Activated T-cell treated with anti-CD3 and anti-CD28 coated beads, Interleukin-2, amount 50 U/mL, for 72 hours (primary cell): ENCODE data around the gene OLFML2B. TPM values are rescaled to one million over a fixed set of nuclear protein-coding genes. Genes with fewer than 3 reads are reported as not detected.
"Not testable (repeated sequence)": the region's sequence is repeated elsewhere in the genome, so short reads cannot be mapped to it uniquely, and the experiment has no call there.

ENCODE experiments used
- ATAC-seq, 2 donors: fragments of 150-1000 bp; cut with Tn5 transposase; replicated peaks in 1 of 2; 2 replicates each; pipeline ENCODE4 v1.10.0; 2021; ENCODE audit warnings: moderate library complexity in 2 of 2, mild to moderate bottlenecking in 1 of 2
- DNase-seq, 2 donors: peaks; one replicate each; pipeline ENCODE4 v3.0.0; 2021 to 2022; ENCODE audit warnings: mixed read lengths in 1 of 2
- H3K27ac Mint-ChIP-seq: one replicate; pipeline ENCODE4 v1.8.0; 2022; ENCODE audit warnings: mild to moderate bottlenecking, moderate library complexity, mixed read lengths
- H3K27me3 Mint-ChIP-seq: one replicate; pipeline ENCODE4 v1.8.0; 2022; ENCODE audit warnings: low read depth, mixed read lengths
- H3K36me3 Mint-ChIP-seq, 2 donors: one replicate each; pipeline ENCODE4 v1.8.0; 2022; ENCODE audit warnings: mixed read lengths in 2 of 2, mild to moderate bottlenecking in 1 of 2; ENCODE audit not compliant: insufficient read depth in 2 of 2
- H3K4me1 Mint-ChIP-seq: one replicate; pipeline ENCODE4 v1.8.0; 2022; ENCODE audit warnings: low read depth, mixed read lengths
- H3K4me3 Mint-ChIP-seq, 2 donors: one replicate each; pipeline ENCODE4 v1.8.0; 2022; ENCODE audit warnings: mild to moderate bottlenecking in 2 of 2, mixed read lengths in 2 of 2, moderate library complexity in 2 of 2
- H3K9me3 Mint-ChIP-seq, 2 donors: one replicate each; pipeline ENCODE4 v1.8.0; 2022; ENCODE audit warnings: mixed read lengths in 2 of 2
- total RNA-seq, 2 donors: library from RNA; stranded (reverse); gene quantifications; one replicate each; pipeline ENCODE4 v1.2.3, GENCODE V29; 2022

Gene OLFML2B
- total RNA-seq, 2 donors from 2014 or later = not detected

DNA sequence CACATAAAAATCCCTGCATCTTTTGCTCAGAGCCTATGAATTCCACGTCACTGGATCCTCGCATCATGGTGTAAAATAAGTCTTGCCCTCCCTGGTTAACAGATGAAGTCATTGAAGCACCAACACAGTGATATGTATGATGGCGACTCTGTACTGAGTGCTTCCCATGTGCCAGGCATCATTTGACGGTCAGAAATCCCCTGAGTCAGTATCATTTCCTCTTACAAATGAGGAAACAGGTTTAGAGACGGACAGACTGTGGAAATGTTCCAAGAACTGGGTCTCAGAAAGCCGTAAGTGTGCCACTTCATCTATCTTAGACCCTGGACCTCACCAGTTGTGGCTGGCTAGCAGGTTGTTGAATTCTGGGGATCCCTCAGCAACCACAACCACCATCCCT is 5.1 kb upstream of the OLFML2B start:
- Mint-ChIP-seq H3K27me3 (peaks cover 56% of the 10 kb centered on the region), H3K27ac (no peak overlapping the region), H3K36me3 (no peaks in the 10 kb centered on the region), H3K4me3 (no peak overlapping the region), H3K4me1 (no peaks in the 10 kb centered on the region), H3K9me3 (no peaks in the 10 kb centered on the region)
- DNase-seq = no peak
- no peak for ATAC-seq

- Mint-ChIP-seq H3K27me3 (peaks cover 66% of the 10 kb centered on the region), H3K36me3 (no peaks in the 10 kb centered on the region), H3K9me3 (no peaks in the 10 kb centered on the region), H3K4me1 (peaks cover 5% of the 10 kb centered on the region), H3K27ac (no peak overlapping the region), H3K4me3 (no peak overlapping the region)
- no peak for ATAC-seq
- DNase-seq = no peak
These were observed 3.2 kb upstream of the OLFML2B start for GRCh38 chr1:162026881-162027280.

- Mint-ChIP-seq H3K27me3 (peaks cover 66% of the 10 kb centered on the region), H3K9me3 (no peaks in the 10 kb centered on the region), H3K27ac (no peak overlapping the region), H3K36me3 (no peaks in the 10 kb centered on the region), H3K4me1 (peaks cover 5% of the 10 kb centered on the region), H3K4me3 (no peak overlapping the region)
- no peak for ATAC-seq
- no peak for DNase-seq
These were observed 1.9 kb upstream of the OLFML2B start for GRCh38 chr1:162025541-162025940.

GRCh38 chr1:162023181-162023546 is 505 bp downstream of the OLFML2B start:
- Mint-ChIP-seq H3K36me3 (no peaks in the 10 kb centered on the region), H3K9me3 (no peaks in the 10 kb centered on the region), H3K4me3 (peak overlapping the region; percentile 93 to 94), H3K27me3 (peaks cover 48% of the 10 kb centered on the region), H3K27ac (no peak overlapping the region), H3K4me1 (peaks cover 5% of the 10 kb centered on the region)
- ATAC-seq = no peak
- DNase-seq = no peak

GRCh38 chr1:162022626-162023025 is 1.0 kb downstream of the OLFML2B start:
- DNase-seq (no peak), ATAC-seq (no peak)
- Mint-ChIP-seq H3K27me3 (peaks cover 45% of the 10 kb centered on the region), H3K27ac (no peak overlapping the region), H3K9me3 (no peaks in the 10 kb centered on the region), H3K36me3 (no peaks in the 10 kb centered on the region), H3K4me3 (peak overlapping the region; percentile 93 to 94), H3K4me1 (peaks cover 5% of the 10 kb centered on the region)

DNA sequence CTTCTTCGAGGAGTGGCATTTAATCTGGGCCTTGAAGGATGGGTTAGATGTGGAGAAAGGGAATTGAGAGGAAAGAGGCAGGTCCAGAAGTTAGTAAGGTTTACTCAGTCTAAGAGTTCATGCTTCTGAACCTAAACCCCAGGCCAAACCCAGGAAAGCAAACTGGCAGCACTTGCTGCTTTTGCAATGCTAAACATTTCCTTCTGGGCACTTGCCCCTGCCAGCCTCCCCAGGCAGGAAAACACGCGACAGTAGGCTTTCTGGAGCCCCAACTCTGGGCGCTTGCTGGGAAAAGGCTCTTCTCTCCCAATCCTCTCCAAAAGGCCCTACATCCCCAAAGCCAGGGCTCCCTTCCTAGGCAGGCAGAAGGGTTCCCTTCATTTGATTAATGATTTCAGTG is 2.5 kb downstream of the OLFML2B start:
- ATAC-seq = no peak

DNA sequence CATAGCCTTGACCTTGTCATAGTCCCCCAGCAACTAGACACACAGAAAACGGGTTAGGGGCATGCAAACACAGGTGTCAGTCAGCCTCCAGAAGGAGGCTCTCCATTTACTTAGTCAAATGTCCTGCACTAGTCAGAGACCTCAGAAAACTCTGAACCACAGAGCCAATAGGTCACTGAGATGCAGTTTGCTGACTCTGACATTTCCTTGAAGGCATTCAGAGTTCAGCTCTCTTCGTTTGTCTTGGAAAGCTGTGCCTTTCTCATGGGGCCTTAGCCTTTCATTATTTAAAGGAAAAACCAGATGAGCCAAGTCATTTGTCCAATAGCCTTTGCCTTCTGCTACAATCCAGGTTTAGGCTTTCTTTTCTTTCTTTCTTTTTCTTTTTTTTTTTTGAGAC is 3.5 kb downstream of the OLFML2B start:
- H3K36me3 Mint-ChIP-seq = no peaks in the 10 kb centered on the region
- DNase-seq (no peak), ATAC-seq (no peak)
- H3K27me3 Mint-ChIP-seq = peaks cover 23% of the 10 kb centered on the region
- no peak overlapping the region for H3K4me3 Mint-ChIP-seq
- H3K9me3 Mint-ChIP-seq = no peaks in the 10 kb centered on the region
- H3K4me1 Mint-ChIP-seq = peaks cover 5% of the 10 kb centered on the region
- H3K27ac Mint-ChIP-seq = no peak overlapping the region

More for the DNA sequence above, 2.5 kb downstream of the OLFML2B start:
- H3K4me1 Mint-ChIP-seq = peaks cover 5% of the 10 kb centered on the region
- no peak overlapping the region for H3K27ac Mint-ChIP-seq
- H3K27me3 Mint-ChIP-seq = peaks cover 31% of the 10 kb centered on the region
- no peaks in the 10 kb centered on the region for H3K9me3 Mint-ChIP-seq
- no peak overlapping the region for H3K4me3 Mint-ChIP-seq
- H3K36me3 Mint-ChIP-seq = no peaks in the 10 kb centered on the region
- DNase-seq = no peak

DNA sequence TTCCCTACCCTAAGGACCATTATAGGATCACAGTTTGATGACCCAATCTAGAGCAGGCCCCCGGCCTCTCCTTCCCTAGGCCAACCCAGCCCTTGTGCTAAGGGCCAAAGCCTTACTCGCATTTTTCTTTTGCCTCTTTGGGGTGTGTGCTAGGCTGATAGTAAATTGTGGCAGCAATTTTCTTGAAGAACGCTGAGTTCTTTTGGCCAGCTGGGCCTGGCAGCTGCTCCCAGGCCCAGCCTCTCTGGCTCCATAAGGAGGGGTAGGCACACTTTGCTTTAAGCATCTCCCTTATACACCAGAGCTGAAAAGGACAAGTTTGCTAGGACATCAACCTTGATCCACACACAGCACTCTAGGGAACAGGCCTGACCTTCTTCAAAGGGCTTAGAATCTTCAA is 4.2 kb downstream of the OLFML2B start:
- ATAC-seq (no peak), DNase-seq (no peak)
- Mint-ChIP-seq H3K4me3 (no peak overlapping the region), H3K9me3 (no peaks in the 10 kb centered on the region), H3K27ac (no peak overlapping the region), H3K4me1 (peaks cover 5% of the 10 kb centered on the region), H3K36me3 (no peaks in the 10 kb centered on the region), H3K27me3 (peaks cover 21% of the 10 kb centered on the region)

GRCh38 chr1:162019006-162019405 is 4.7 kb downstream of the OLFML2B start:
- DNase-seq = no peak

DNA sequence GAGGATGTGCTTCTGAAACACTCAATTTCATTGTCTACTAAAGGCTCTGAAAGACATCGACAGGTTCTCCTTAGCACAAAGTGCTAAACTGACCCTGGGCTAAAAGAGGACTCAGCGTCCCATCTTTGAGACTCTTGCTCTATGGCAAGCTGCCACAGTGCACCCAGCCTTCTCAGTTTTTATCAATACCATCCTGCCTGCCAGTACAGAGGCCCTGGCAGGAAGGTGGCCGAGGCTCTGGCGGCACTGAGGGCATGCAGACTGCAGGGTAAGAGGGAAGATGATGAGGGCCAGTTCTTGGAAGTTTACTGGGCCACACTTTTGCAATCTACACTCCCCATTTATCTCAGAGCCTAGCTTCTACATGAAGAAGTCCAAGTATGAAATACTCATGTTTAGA is 5.3 kb downstream of the OLFML2B start:
- no peak overlapping the region for H3K27ac Mint-ChIP-seq
- H3K4me3 Mint-ChIP-seq = no peak overlapping the region
- H3K9me3 Mint-ChIP-seq = peaks cover 3 to 5% of the 10 kb centered on the region in 2 donors
- ATAC-seq (no peak), DNase-seq (no peak)
- H3K36me3 Mint-ChIP-seq = peaks cover 0 to 2% of the 10 kb centered on the region in 2 donors
- H3K27me3 Mint-ChIP-seq = peaks cover 11% of the 10 kb centered on the region
- H3K4me1 Mint-ChIP-seq = peaks cover 2% of the 10 kb centered on the region

More at GRCh38 chr1:162019006-162019405, 4.7 kb downstream of the OLFML2B start:
- ATAC-seq = no peak
- Mint-ChIP-seq H3K27me3 (peaks cover 16% of the 10 kb centered on the region), H3K4me1 (peaks cover 5% of the 10 kb centered on the region), H3K27ac (no peak overlapping the region), H3K36me3 (no peaks in the 10 kb centered on the region), H3K4me3 (no peak overlapping the region), H3K9me3 (peaks cover 0 to 1% of the 10 kb centered on the region in 2 donors)

DNA sequence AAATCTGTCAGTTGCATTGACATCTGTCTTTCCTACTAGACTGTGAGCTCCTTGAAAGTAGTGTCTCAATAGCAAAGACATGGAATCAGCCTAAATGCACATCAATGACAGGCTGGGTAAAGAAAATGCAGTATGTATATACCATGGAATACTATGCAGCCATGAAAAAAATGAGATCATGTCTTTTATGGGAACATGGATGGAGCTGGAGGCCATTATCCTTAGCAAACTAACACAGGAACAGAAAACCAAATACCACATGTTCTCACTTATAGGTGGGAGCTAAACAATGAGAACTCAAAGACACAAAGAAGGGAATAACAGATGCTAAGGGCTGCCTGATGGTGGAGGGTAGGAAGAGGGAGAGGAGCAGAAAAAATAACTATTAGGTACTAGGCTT is 5.9 kb downstream of the OLFML2B start:
- not testable (repeated sequence) for ATAC-seq, H3K4me1 Mint-ChIP-seq, H3K36me3 Mint-ChIP-seq, H3K4me3 Mint-ChIP-seq, H3K9me3 Mint-ChIP-seq, DNase-seq, H3K27ac Mint-ChIP-seq, H3K27me3 Mint-ChIP-seq

GRCh38 chr1:162016631-162017030 is 7.0 kb downstream of the OLFML2B start:
- peak; percentile 34 to 66 for ATAC-seq
- no peaks in the 10 kb centered on the region for H3K4me1 Mint-ChIP-seq
- no peaks in the 10 kb centered on the region for H3K27me3 Mint-ChIP-seq
- no peak overlapping the region for H3K27ac Mint-ChIP-seq
- DNase-seq = no peak
- peaks cover 3 to 5% of the 10 kb centered on the region in 2 donors for H3K9me3 Mint-ChIP-seq
- peaks cover 0 to 2% of the 10 kb centered on the region in 2 donors for H3K36me3 Mint-ChIP-seq
- no peak overlapping the region for H3K4me3 Mint-ChIP-seq

DNA sequence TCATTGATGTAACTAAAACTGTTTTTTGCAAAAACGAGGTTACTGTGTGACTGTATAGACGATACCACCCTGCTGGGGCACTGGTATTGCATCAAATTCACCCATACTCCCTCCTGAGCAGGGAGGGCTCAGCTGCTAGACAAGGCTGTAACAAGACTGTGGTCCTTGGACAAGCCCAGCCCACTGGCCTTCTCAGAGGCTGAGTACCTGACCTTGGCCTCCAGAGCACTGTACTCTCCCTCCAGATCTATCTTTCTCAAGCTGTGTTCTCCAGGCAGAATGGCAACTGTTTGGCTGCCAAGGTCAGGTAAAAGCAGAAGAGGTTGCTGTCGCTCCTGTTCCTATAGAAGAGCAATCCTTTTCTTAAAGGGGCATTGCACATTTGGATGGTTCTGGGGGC is 8.5 kb downstream of the OLFML2B start:
- H3K4me1 Mint-ChIP-seq = no peaks in the 10 kb centered on the region
- no peaks in the 10 kb centered on the region for H3K27me3 Mint-ChIP-seq
- no peak for ATAC-seq
- H3K27ac Mint-ChIP-seq = no peak overlapping the region
- H3K9me3 Mint-ChIP-seq = peaks cover 3 to 5% of the 10 kb centered on the region in 2 donors
- peaks cover 0 to 2% of the 10 kb centered on the region in 2 donors for H3K36me3 Mint-ChIP-seq
- no peak for DNase-seq
- H3K4me3 Mint-ChIP-seq = no peak overlapping the region

DNA sequence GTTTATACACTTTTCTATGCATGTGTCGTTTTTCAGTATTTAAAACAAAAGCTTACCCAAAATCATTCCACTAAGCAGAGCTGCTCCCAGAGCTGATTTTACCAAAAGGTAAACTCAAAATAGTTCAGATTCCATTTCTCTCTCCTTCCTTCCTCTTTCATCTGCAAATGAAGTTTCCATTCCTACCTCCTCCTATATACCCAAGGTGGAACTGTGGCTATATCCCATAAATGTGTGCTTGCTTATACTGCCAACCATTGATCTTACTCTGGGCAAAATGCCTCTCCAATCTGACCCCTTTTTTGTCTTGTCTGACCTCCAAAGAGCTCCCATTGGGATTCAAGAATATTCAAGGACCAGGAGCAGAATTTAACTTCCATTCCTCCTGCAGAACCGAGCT is 9.5 kb downstream of the OLFML2B start:
- no peaks in the 10 kb centered on the region for H3K4me1 Mint-ChIP-seq

More for the DNA sequence above, 9.5 kb downstream of the OLFML2B start:
- DNase-seq (no peak), ATAC-seq (no peak)
- no peak overlapping the region for H3K4me3 Mint-ChIP-seq
- no peak overlapping the region for H3K27ac Mint-ChIP-seq
- H3K9me3 Mint-ChIP-seq = peaks cover 3 to 5% of the 10 kb centered on the region in 2 donors
- peaks cover 0 to 2% of the 10 kb centered on the region in 2 donors for H3K36me3 Mint-ChIP-seq
- H3K27me3 Mint-ChIP-seq = no peaks in the 10 kb centered on the region
